ENCODE results near the gene SVIP. TPM values are rescaled to one million over a fixed set of nuclear protein-coding genes. Genes with fewer than 3 reads are reported as not detected.

SVIP gene
- total RNA-seq, 2 donors from 2014 or later = 12.9 to 13.5 TPM

- intact Hi-C loops (cut with DNase I) = loop anchor here in 1 of 2 donors (10.0 kb wide), 1 partner anchor 464 kb away; the partner anchor contains the start of gene SLC17A6
- DNase-seq (ENCODE audit: low spot score) = no peak
These were observed 30.7 kb downstream of the SVIP start for GRCh38 chr11:22798901-22799300.

- DNase-seq (ENCODE audit: low spot score) = no peak
- intact Hi-C loops (cut with DNase I) = loop anchor here in 1 of 2 donors (10.0 kb wide), 1 partner anchor 462 kb away; the partner anchor contains the start of gene SLC17A6
These were observed 32.6 kb downstream of the SVIP start for GRCh38 chr11:22797047-22797446.

GRCh38 chr11:22795914-22796313 lies 33.7 kb downstream of the SVIP start:
- intact Hi-C loops (cut with DNase I) = loop anchor here in 1 of 2 donors (10.0 kb wide), 1 partner anchor 461 kb away; the partner anchor contains the start of gene SLC17A6
- DNase-seq (ENCODE audit: low spot score) = no peak

GRCh38 chr11:22792497-22792896 lies 37.1 kb downstream of the SVIP start:
- no peak for DNase-seq (ENCODE audit: low spot score)
- intact Hi-C loops (cut with DNase I) = loop anchor here in 1 of 2 donors (10.0 kb wide), 1 partner anchor 458 kb away; the partner anchor contains the start of gene SLC17A6

- no peak for DNase-seq (ENCODE audit: low spot score)
- intact Hi-C loops (cut with DNase I) = no loop called here
These were observed 41.9 kb downstream of the SVIP start for GRCh38 chr11:22787551-22788162.

GRCh38 chr11:22787055-22787454 lies 42.5 kb downstream of the SVIP start:
- intact Hi-C loops (cut with DNase I) = no loop called here
- DNase-seq (ENCODE audit: low spot score) = no peak

GRCh38 chr11:22786475-22786874 lies 43.1 kb downstream of the SVIP start:
- intact Hi-C loops (cut with DNase I) = no loop called here
- DNase-seq (ENCODE audit: low spot score) = no peak

- intact Hi-C loops (cut with DNase I) = no loop called here
- no peak for DNase-seq (ENCODE audit: low spot score)
These were observed 44.4 kb downstream of the SVIP start for GRCh38 chr11:22785251-22785650.

GRCh38 chr11:22780952-22781593 lies 48.5 kb downstream of the SVIP start:
- intact Hi-C loops (cut with DNase I) = no loop called here
- DNase-seq (ENCODE audit: low spot score) = no peak

GRCh38 chr11:22779850-22780249 lies 49.8 kb downstream of the SVIP start:
- no peak for DNase-seq (ENCODE audit: low spot score)
- intact Hi-C loops (cut with DNase I) = no loop called here

GRCh38 chr11:22778642-22779041 lies 51.0 kb downstream of the SVIP start:
- intact Hi-C loops (cut with DNase I) = no loop called here
- no peak for DNase-seq (ENCODE audit: low spot score)

- DNase-seq (ENCODE audit: low spot score) = no peak
- intact Hi-C loops (cut with DNase I) = no loop called here
These were observed 54.4 kb downstream of the SVIP start for GRCh38 chr11:22775248-22775647.

GRCh38 chr11:22774716-22775115 lies 54.9 kb downstream of the SVIP start:
- intact Hi-C loops (cut with DNase I) = no loop called here
- DNase-seq (ENCODE audit: low spot score) = no peak

GRCh38 chr11:22769081-22769480 lies 60.5 kb downstream of the SVIP start:
- no peak for DNase-seq (ENCODE audit: low spot score)
- intact Hi-C loops (cut with DNase I) = no loop called here

Other genes with a start within 250 kb of the SVIP start
- gene FANCF, start 204.0 kb downstream of the SVIP start, total RNA-seq = 1 to 10 TPM; 5.1 to 5.6 TPM
- 1 to 10 TPM; 1.2 to 1.5 TPM for gene GAS2, start 163.2 kb downstream of the SVIP start, total RNA-seq
- not detected for gene CCDC179, start 30.7 kb upstream of the SVIP start, total RNA-seq